GM21529 (cell line): ENCODE results near the gene NPHP4.

ENCODE experiments used
- ATAC-seq: cut with Tn5 transposase; IDR thresholded peaks from one replicate; pipeline ENCODE4 v1.9.1; 2021; ENCODE audit not compliant: unreplicated experiment

Gene NPHP4

DNA sequence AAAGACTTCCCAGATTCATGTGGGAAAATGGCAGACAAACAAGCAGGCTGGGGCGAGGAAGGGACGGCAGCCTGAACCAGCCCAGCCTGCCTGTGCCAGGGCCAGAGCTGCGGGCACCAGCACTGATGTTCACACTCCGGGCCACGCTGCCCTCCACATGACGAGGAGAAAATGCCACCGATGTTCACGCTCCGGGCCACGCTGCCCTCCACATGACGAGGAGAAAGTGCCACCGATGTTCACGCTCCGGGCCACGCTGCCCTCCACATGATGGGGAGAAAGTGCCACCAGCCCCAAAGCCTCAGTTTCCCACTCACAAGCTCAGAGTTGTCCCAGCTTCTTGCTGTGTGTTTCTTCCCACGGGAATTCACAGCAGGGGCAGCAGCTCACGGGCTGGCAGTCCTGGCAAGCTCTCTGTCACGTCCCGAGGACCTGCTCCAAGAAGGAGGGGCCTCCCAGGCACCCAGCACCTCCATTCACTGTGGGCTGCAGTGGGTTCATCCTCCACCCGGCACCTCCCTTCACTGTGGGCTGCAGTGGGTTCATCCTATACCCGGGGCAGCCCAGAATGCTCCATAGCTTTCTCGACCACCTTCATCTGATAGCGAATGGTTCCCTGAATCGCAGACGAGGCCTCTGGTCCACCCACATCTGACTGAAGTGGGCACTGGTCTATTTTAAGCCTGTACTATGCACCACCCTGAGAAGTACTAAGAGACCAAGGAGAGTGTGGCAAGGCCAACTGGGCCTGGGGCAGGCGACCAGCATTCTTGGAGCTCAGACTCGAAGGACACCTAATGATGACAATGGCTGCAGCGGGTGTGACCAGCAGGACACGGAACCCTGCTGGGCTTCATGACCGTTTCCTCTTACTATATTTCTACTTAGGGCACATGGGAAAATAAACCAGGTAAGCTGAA lies 108.8 kb downstream of the NPHP4 start:
- ATAC-seq, result no peak

DNA sequence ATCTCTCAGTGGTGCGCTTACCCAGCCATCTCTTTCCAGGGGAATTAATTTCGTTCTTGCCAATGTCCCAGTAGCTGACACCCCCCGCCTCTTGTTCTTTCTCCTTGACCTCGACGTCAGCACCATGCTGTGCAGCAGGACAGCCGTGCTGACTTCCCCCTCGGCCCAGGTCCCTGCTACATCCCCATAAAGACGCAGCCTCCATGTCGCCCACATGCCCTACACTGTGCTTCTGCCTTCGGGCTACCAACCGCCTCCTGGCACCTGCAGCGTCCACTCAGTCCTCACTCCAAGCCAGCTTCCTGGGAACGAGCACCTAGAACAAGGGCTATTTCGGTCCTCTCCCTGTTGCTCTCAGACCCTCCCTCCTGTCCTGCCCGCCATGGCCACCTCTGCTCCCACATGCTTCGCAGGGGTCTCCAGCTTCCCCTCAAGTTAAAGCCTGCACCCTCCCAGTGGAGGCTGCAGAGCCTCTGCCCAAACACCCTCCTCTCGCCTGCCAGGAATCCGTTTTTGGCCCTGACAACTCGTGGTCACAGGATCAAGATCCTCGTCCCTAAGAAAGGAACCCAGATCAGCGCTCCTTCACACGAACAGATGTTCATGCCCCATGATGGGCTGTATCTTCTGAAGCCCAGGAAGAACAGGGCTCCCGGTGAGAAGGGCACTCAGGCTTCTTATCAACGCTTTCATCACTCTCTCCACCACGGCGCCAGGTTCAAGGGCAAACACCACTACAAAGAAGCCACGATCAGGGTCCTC lies 109.7 kb downstream of the NPHP4 start:
- ATAC-seq, result no peak

DNA sequence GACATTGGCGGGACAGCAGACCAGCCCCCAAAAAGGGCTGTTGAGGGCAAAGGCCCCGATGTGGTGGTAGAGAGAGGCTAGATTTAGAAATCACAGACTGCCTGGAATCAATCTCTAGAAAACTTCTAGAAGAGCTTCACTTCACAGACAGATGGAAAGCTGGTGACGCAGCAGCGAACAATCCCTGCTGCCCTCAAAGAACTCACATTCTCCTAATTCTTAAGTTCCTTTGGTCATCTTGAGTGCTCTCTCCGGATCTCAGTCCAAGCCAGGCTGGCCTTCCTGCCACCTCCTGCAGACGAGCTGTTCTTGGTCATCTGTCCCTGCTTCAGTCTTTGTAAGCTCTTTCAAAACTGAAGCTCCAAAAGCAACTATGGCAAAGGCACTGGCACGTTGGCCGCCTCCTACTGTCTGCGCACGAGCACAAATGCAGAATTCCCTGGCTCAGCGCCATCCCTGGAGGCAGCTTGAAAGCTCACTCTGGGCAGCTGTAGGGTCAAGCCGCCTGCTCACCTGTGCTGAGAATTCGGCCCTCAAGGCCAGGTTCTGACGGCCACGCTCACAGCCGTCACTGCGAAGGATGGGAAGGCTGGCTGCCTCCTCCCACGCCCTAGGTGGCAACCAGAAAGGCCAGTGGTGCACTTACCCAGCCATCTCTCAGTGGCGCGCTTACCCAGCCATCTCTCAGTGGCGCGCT lies 110.6 kb downstream of the NPHP4 start:
- ATAC-seq, result no peak

DNA sequence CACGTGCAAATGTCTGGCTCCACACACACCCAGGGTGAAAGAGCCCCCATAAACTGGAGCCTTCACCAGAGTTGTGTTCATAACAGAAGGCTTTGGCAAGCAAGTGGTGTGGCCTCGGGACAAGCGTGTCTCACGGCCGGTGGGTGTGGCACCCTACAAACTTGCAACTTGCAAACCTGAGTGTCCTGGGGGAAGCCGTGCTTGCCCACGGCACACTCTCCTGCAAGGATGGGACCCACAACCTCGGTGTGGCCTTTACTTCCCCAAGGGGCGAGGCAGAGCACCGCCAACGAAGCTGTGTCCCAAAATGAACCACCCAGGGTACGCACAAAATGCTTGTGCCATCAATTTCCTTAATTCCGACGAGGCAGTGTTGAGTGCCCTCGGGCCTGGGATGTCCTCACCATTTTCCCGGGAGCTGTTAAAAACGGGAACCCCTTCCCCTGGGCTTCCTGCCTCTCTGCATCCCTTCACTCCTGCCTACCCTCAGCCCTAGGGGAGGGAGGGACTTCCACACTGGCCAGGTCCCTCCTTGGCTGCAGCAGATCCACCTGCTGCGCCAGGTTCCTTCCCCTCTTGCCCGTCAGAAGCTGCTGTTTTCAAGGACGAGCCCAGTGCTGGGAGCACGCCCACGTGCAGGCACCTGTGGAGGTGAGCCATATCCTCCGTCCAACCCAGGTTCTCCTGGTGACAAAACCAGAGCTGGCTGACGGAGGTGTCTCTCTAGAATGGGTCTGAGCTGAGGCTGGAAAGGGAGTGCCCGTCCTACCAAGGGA lies 111.4 kb downstream of the NPHP4 start:
- no peak for ATAC-seq

DNA sequence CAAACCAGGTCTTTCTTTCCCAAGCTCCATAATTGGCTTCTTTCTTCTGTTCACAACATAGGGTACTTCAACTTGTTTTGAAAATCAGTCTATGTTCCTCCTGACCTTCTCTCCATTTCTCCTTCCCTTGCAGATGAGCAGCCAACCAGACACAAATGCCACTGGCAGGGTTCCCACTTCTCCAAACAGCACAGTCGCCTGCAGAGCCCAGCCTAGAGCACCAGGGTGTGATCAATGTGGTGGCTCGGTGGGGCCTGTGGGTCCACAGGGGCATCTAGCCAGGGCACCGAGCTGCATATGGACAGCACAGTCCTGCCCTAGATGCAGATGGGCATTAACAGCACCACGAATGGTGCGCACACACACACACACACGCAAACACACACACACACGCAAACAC lies 112.8 kb downstream of the NPHP4 start:
- no peak for ATAC-seq

DNA sequence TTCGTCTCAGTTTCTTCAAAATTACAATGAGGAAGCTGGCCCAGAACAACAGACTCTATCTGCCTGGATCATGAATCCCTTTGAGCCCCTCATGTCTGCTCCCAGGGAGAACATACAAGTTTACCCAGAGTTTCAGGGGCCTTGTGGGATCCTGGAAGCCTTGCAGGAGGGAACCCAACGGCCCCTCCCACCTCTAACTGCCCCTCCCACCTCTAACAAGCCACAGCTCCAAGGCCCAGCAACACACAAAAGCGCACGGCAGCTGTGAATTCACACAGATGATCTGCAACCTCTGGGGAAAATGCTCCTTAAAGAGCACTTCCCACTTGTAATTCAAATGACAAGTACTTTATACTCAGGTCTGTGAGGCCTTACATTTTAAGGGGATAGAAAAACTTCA lies 113.3 kb downstream of the NPHP4 start:
- no peak for ATAC-seq

DNA sequence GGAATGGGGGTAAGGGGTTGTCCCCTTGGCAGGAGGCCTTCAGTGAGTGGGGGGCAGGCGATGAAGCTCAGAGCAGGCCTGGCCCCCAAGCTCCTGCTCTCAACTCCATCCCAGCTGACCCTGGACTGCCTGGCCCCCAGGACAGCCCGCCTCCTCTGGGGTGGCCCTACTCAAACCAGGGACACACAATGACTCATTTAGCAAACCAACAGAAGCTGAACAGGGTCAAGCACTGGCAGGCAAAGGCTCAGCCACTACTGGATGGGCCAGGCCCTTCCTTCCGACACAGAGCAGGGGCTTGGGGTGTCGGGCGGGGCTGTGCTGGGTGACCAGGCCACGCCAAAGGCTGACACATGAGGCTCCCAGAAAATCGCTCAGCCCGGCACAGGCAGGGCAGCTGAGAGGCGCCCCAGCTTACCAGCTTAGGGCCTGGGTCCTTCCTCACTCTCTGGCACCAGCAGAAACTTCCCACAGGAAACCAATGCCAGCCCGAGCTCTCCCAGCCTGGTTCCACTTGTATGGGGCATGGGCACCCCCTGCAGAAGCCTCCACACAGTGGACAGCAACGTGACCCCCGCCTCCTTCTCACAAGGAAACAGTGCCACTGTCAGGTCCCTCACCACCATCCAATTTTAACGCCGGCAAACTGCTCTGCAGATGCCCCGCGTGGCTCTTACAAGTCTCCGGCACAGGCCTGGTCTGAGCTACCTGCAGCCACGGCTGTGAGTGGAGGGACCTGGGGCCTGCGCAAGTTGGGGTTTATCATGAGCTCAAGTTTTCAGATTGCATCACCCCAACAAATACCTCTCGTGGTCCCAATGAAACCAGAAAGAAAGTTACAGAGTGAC lies 114.3 kb downstream of the NPHP4 start:
- no peak for ATAC-seq

DNA sequence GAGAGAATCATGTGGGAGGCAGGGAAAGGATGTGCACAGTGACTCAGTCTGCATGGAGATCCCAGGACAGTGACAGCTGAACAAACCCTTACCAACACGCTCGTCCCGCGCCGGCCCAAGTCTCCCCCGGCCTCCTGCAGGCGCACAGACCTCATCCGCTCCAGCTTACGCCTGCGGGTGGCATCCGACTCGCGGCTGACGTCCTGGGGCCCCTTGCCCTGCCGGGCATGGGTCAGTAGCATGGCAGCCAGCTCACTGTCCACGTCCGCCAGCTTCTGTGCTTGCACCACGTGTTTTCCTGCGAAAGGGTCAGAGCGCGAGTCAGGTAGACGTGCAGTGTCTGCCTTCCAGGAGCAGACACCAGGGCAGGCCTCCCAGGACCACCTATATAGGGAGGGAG lies 115.2 kb downstream of the NPHP4 start:
- ATAC-seq, result no peak

DNA sequence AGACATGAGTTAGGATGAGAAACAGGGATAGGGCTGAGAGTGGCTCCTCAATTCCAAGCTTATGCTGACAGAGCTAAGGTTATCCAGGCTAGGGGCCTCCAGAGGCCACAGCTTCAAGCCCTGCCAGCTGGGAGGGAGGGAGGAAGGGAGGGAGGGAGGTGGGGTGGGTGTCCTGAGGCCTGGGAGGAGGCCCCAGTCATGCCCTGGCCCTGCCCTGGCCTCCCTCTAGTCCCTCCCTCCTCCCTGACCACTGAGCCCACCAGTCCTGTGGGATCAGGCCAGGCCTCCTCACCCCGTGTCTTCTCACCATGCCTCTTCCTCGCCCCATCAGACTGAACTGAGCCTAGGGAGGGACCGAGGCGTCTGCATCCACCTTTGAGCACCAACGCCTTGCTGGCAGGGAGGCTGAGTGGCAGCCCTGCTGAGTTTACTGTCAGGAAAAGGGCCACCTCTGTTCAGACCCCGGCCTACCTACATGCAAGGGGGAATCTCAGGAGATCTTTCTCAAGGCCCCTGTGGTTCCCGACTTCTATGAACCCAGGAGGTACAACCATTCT lies 116.1 kb downstream of the NPHP4 start:
- no peak for ATAC-seq

DNA sequence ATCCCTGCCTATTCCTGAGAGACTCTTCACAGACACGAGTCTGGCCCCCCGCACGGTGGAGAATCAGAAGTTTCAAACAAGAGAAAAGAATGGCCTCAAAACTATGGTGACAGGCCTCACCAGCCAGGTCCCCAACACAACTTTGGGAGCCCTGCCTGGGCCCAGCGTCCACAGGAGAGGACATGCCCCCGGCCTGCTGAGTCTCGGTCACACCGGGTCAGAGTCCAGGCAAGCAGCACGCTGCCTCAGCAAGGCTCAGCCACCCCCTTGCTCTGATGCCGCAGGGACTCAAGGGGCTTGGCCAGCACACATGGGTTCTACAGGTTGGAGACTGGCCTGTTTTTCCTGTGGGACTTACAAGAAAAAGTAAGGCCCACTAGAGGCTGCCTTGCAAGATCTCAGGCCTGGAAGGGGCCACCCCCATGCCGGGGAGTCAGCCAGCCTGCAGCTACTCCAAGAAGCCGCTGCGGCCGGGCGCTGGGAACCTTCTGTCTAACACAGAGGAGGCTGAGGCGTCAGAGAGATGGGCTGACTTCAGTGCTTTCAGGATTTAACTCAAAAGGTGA lies 116.8 kb downstream of the NPHP4 start:
- no peak for ATAC-seq

DNA sequence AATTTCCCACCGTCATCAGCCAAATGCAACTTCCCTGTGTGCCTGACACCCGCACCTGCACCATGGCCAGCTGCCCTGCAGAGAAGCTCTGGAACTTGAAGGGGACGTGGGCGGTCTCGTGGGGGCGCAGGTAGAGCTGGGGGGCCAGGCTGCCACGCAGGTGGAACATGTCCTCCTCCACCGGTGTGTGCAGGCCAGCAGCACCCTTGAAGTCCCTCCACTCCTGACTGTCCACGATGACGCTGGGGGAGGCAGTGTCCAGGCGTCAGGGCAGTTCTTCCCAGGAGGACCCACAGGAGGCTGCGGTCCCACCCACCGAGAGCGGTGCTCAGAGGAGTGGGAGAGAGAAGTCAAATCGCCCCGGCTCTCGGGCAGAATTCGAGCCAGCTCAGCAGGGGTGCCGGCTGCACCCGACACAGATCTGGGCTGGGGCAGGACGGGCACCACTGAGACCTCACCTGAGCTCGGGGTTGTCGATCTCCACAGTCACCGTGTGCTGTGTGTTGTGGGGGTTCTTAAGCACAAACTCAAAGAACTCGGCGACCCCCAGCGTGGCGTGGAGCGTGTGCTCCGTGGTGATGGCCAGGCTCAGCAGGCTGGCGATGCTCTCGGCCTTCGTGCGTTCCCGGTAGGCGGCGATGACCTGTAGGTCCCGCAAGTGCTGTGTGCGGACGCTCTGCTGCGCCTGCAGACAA lies 117.7 kb downstream of the NPHP4 start:
- ATAC-seq, result no peak

DNA sequence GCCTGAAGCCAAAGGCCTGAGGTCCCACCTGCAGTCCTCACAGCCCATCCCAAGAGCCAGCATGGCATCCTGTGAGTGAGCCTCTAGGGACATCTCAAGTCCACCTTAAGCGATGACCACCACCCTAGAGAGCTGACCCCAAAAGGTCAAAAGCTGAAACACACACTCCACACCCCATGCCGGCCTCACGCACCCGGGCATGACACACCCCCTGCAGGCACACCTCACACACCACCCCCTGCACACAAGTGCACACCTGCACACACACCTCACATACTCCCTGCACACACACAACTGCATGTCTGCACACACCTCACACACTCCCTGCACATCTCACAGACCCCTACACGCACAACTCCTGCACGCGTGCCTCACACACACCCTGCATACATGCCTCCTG lies 118.7 kb downstream of the NPHP4 start:
- no peak for ATAC-seq

DNA sequence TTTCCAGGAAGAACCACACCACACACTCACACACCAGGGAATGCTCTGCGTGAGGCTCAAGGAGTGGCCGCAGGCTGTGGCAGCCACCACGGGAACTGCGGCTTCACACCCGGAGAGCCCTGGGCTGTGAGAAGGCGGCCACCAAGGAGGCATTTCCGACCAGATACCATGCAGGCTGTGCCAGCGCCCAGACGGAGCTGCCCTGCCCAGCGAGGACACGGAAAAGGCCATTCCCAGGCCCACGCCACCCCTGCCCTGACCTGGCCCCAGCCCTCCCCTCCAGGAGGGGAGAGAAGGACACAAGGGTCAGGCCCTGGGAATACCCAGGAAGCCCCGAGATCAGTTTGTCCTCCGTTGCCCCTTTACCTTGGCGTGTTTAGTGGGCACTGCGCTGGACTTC lies 119.3 kb downstream of the NPHP4 start:
- ATAC-seq, result no peak

DNA sequence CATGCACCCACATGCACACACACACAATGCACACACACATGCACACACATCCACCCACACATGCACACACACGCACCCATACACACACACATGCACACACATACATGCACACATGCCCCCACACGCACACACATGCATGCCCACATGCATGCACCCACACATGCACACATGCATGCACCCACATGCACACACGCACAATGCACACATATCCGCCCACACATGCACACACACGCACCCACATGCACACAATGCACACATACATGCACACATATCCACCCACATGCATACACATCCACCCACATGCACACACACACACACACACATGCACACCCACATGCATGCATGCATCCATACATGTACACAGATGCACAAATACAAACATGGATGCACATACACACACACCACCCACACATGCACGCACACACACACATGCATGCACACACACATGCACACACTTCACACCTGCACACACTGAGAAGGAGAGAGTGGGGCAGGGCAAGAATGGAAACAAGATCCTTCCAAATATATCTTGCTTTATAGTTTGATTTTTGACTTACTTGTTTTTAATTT lies 123.2 kb downstream of the NPHP4 start:
- ATAC-seq, result no peak

DNA sequence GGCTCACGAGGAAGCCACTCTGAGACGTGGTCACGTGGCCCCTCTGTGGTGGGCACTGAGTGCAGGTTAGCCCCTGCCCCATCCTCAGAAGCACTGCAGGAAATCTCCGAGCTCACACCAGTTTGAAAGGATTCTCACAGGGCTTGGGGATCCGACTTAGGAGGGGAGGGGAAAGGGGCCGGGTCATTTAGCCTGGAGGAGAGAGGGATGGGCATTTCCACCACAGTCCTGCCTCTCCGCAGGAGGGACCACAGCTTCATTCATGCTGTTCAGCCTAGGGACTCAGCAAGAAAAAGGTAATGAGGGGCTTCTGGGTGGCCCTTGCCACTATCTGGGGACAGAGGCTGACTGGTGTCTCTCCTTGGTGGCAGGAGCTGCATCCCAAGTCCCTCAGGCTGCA lies 126.5 kb downstream of the NPHP4 start:
- no peak for ATAC-seq

DNA sequence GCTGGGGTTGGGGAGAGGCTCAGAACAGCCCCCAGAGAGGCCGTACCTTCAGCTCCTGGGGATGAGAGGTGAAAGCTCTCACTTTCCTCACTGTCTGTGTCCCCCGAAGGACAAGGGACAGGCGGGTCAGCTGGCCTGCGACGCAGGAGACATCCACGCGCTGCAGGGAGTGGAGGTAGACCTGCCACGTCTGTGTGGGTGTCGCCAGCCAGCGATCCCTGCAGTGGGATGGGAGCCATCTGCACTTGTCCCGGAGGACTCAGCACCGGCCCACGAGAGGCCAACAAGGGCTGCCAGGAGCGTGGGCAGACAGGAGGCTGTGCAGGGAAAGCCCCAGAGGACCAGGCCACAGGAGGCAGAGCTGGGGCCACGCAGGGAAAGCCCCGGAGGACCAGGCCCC lies 127.2 kb downstream of the NPHP4 start:
- ATAC-seq, result no peak

DNA sequence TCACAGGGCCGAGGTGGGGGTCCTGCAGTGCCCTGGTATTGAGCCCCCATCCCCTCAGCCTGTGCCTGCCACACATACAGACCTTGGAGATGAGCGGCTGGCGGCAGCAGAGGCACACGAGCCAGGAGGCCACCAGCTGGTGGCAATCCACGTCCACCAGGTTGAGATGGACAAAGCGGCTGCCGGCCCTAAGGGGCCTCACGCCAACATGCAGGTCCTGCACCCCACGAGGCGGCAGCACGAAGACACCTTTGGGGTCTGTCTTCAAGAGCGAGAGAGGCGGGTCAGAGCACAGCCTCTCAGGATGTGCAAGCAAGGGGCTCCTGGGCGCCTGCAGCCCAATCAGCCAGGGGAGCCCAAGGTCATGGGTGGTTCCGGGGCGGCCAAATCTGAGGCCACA lies 128.0 kb downstream of the NPHP4 start:
- no peak for ATAC-seq

DNA sequence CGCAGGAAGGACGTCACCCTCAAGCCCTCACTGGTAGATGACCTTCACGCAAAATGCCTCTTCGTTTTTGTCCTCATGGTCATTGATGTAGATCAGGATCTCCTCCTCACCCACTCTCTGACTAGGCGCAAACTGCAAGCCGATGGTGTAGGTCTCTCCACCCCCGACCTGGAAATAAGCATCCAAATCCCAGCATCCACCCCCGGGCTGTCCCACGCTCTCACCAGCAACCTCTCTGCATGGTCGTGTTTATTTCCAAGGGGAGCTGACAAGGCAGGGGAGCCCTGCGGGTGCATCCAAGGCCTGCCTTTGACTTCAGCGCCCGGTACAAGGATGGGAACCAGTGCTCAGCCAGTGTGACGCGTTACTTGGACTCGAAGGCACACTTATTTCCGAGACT lies 129.0 kb downstream of the NPHP4 start:
- ATAC-seq, result no peak
